ENCODE measurements around the gene ADARB2.
"Not testable (repeated sequence)": the region's sequence is repeated elsewhere in the genome, so short reads cannot be mapped to it uniquely, and the experiment has no call there.

The ADARB2 gene

GRCh38 chr10:1219874-1220273 is 517.5 kb downstream of the ADARB2 start:
- DNase-seq (ENCODE audit: low read depth) = not testable (repeated sequence)

DNA sequence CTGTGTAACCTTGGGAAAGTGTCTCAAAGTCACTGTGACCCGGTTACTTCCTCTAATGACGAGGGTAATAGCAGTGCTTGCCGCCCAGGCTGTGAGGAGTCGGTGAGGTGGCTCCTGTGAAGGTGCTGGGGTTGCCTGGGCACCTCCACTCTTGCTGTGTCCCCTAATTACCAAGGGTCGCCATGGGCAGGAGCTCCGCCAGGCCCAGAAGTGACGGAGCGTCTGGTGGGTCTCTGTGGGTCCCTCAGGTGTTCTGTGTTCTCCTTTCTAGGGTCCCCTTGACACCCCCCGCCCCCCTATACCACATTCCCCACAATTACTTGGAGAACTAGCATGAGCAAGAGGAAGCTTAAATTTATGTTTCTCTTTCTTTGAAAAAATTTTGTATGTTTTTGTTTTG is 519.7 kb downstream of the ADARB2 start:
- no peak for DNase-seq (ENCODE audit: low read depth)

DNA sequence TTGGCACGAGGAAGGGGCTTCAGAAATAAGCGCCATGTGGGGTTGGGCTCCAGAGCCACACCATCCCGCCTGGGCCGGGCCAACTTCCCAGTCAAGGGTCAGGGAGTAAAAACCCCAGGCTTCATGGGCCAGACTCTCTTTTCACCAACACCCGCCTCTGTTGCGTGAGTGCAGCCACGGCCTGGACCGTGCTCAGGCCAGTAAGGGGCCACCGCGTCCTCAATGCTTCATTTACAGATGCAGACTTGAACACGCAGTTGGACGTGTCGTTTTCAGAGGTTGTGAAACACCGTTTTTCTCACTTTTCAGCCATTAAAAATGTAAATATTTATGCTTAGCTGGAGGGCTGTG is 520.1 kb downstream of the ADARB2 start:
- no peak for DNase-seq (ENCODE audit: low read depth)

GRCh38 chr10:1216574-1217236 is 520.6 kb downstream of the ADARB2 start:
- no peak for DNase-seq (ENCODE audit: low read depth)

GRCh38 chr10:1215862-1216573 is 521.3 kb downstream of the ADARB2 start:
- no peak for DNase-seq (ENCODE audit: low read depth)

DNA sequence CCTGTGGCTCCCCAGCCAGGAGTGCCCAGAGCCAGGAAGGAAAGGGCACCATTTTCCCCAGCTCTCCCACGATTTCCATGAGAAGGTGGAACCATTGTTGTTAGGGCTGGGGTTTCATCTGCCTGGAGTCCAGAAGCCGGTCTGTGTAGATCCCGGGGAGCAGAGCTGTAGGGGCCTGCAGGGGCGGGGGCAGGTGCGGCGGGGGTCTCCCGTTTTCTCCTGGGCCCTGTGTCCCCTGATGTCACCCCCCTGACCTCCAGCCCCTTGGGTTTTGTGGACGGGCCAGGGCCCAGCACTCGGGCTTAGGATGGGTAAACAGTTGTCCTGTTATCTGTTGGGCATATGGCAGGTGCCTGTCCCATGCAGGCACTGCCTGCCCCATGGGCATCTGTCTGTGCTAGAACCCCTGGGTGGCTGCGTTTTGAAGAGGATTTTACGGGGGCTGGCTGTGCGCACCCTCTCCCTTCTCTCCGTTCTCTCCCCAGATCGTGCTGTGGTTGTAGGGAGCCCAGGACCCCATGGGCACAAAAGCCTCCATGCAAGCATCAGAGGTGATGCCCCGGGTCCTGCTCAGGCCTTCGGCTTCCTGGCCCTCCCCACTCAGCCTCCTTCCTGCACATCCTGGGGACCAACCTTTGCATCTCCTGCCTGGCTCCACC is 522.3 kb downstream of the ADARB2 start:
- no peak for DNase-seq (ENCODE audit: low read depth)

GRCh38 chr10:1214071-1214675 is 523.2 kb downstream of the ADARB2 start:
- no peak for DNase-seq (ENCODE audit: low read depth)

GRCh38 chr10:1213252-1214070 is 523.9 kb downstream of the ADARB2 start:
- DNase-seq (ENCODE audit: low read depth) = no peak

GRCh38 chr10:1212571-1213141 is 524.7 kb downstream of the ADARB2 start:
- DNase-seq (ENCODE audit: low read depth) = no peak

DNA sequence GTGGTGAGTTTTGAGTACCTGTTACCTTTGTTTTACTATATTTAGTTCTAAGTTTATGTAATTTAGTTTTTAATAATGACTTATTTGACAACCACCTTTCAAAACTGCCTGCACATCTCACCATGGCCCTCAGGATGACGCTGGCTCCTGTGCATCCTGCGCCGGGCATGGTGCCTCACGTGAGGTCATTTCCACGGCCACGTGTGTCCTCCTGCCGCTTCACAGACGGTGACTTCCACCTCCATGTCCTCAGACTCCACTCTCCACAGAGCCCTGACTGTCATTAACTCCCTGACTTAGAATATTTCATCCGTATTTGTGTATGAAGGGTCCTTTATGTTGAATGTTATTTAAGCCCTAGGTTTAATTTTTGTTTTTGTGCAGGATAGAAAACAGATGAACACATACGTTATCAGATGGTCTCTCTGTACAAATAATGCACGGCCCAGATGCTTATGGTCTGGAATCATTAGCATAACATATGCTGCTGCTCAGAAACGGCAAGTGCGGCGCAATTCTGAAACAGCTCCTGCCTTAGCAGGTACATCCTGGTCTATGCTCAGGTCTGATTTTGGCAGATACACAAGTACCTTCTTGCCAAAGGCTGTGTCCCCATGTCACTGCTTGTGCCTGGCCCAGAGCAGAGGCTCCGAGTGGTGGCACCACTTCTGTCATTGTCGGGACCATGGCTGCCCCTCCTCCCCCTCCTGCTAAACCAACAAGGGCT is 525.3 kb downstream of the ADARB2 start:
- no peak for DNase-seq (ENCODE audit: low read depth)

DNA sequence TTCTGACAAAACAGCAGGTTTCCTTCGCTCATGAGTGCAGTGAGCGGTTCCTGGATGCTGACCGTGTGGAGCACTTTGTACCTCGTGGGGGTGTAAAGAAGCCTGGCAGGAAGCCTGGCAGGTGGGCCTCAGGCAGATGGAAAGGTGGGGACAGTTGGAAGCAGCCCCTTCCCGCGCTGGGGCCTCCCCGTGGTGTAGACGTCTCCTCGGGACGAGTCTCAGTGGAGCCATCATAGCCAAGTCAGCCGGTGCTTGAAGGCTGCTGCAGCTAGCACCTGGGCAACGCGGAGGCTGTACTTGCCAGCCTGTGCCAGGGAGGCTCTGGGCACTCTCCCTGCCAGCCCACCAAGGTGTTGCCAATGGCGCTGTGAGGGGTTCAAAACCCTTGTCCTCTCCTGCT is 526.7 kb downstream of the ADARB2 start:
- DNase-seq (ENCODE audit: low read depth) = no peak

GRCh38 chr10:1209355-1209979 is 527.9 kb downstream of the ADARB2 start:
- no peak for DNase-seq (ENCODE audit: low read depth)

- no peak for DNase-seq (ENCODE audit: low read depth)
Measured at GRCh38 chr10:1208366-1209311, 528.7 kb downstream of the ADARB2 start.

GRCh38 chr10:1206601-1207000 is 530.7 kb downstream of the ADARB2 start:
- DNase-seq (ENCODE audit: low read depth) = no peak

DNA sequence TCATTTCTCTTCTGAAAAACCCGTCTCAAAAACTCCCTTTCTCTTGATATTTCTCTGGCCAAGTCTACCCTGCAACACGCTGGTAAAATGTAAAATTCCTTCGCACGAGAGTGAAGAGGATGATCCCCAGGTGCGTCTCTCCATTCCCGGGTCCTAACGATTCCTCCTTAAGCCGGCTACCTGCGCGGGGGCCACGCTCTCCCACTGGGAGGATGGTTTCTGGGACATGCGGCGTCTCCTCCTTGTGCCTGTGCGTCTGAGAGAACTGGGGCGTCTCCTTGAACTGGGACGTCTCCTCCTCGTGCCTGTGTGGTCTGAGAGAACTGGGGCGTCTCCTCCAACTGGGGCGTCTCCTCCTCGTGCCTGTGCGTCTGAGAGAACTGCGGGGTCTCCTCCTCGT is 531.2 kb downstream of the ADARB2 start:
- no peak for DNase-seq (ENCODE audit: low read depth)

DNA sequence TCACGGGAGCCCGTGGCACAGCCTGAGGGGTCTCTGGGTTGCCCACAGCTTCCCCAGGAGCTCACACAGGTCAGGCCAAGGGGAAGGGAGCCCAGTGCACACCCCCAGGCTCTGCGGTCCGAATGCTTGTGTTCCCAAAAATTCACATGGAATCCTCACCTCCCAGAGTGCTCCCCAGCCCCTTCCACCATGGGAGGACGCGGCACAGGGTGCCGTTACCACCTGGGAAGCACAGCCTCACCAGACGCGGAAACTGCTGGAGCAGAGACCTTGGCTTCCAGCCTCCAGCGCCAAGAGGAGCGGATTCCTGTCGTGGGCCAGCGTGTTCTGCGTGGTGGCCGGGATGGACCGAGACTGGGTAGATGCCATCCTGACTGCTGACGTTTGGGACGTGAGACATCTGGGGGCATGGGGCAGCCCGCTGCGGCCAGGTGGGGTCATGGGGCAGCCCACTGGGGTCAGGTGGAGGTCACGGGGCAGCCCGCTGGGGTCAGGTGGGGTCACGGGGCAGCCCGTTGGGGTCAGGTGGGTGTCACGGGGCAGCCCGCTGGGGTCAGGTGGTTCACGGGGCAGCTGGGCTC is 531.8 kb downstream of the ADARB2 start:
- DNase-seq (ENCODE audit: low read depth) = no peak

- DNase-seq (ENCODE audit: low read depth) = no peak
Measured at GRCh38 chr10:1204434-1205326, 532.6 kb downstream of the ADARB2 start.

GRCh38 chr10:1203704-1204103 is 533.6 kb downstream of the ADARB2 start:
- DNase-seq (ENCODE audit: low read depth) = no peak
